ENCODE data around the gene PNPT1.
A peak's percentile ranks its signal among the peaks of the same experiment; 100 is the strongest.
"Not testable (repeated sequence)": the region's sequence is repeated elsewhere in the genome, so short reads cannot be mapped to it uniquely, and the experiment has no call there.

PNPT1 gene

GRCh38 chr2:55712477-55713060 is 18.9 kb upstream of the PNPT1 start:
- Mint-ChIP-seq H3K4me1 (peaks cover 2% of the 10 kb centered on the region), H3K27me3 (peaks cover 15% of the 10 kb centered on the region), H3K4me3 (no peak overlapping the region), H3K27ac (no peak overlapping the region), H3K36me3 (no peaks in the 10 kb centered on the region), H3K9me3 (no peaks in the 10 kb centered on the region)
- no peak for ATAC-seq (ENCODE audit: low read depth)
- DNase-seq (ENCODE audit: low spot score in 2 of 2) = no peak

- no peaks in the 10 kb centered on the region for H3K36me3 Mint-ChIP-seq
- DNase-seq (ENCODE audit: low spot score in 2 of 2) = no peak
- H3K9me3 Mint-ChIP-seq = peaks cover 1% of the 10 kb centered on the region
- H3K4me3 Mint-ChIP-seq = no peak overlapping the region
- peaks cover 11% of the 10 kb centered on the region for H3K27me3 Mint-ChIP-seq
- H3K4me1 Mint-ChIP-seq = peaks cover 2% of the 10 kb centered on the region
- no peak for ATAC-seq (ENCODE audit: low read depth)
- H3K27ac Mint-ChIP-seq = no peak overlapping the region
These were observed 16.4 kb upstream of the PNPT1 start for GRCh38 chr2:55710025-55710424.

GRCh38 chr2:55707751-55708150 is 14.1 kb upstream of the PNPT1 start:
- no peak for ATAC-seq (ENCODE audit: low read depth)
- H3K27ac Mint-ChIP-seq = no peak overlapping the region

GRCh38 chr2:55706258-55706657 is 12.6 kb upstream of the PNPT1 start:
- not testable (repeated sequence) for H3K9me3 Mint-ChIP-seq; H3K27ac Mint-ChIP-seq; H3K36me3 Mint-ChIP-seq; H3K4me1 Mint-ChIP-seq; ATAC-seq (ENCODE audit: low read depth); DNase-seq (ENCODE audit: low spot score in 2 of 2); H3K4me3 Mint-ChIP-seq
- peaks cover 13% of the 10 kb centered on the region for H3K27me3 Mint-ChIP-seq

More at GRCh38 chr2:55707751-55708150, 14.1 kb upstream of the PNPT1 start:
- Mint-ChIP-seq H3K9me3 (peaks cover 1% of the 10 kb centered on the region), H3K36me3 (no peaks in the 10 kb centered on the region), H3K4me3 (no peak overlapping the region), H3K27me3 (peaks cover 11% of the 10 kb centered on the region), H3K4me1 (no peaks in the 10 kb centered on the region)
- no peak for DNase-seq (ENCODE audit: low spot score in 2 of 2)

- no peak for DNase-seq (ENCODE audit: low spot score in 2 of 2)
- no peaks in the 10 kb centered on the region for H3K4me1 Mint-ChIP-seq
- no peak overlapping the region for H3K4me3 Mint-ChIP-seq
These were observed 11.5 kb upstream of the PNPT1 start for GRCh38 chr2:55705027-55705653.

GRCh38 chr2:55703350-55703749 is 9.7 kb upstream of the PNPT1 start:
- no peaks in the 10 kb centered on the region for H3K4me1 Mint-ChIP-seq

More at GRCh38 chr2:55705027-55705653, 11.5 kb upstream of the PNPT1 start:
- Mint-ChIP-seq H3K27me3 (peaks cover 17% of the 10 kb centered on the region), H3K36me3 (no peaks in the 10 kb centered on the region), H3K9me3 (peaks cover 1% of the 10 kb centered on the region), H3K27ac (no peak overlapping the region)
- no peak for ATAC-seq (ENCODE audit: low read depth)

GRCh38 chr2:55692740-55693139 is 904 bp downstream of the PNPT1 start:
- Mint-ChIP-seq H3K4me3 (peak overlapping the region; percentile 87), H3K27ac (peak overlapping the region; percentile 87), H3K4me1 (peaks cover 20% of the 10 kb centered on the region)
- ATAC-seq (ENCODE audit: low read depth); DNase-seq (ENCODE audit: low spot score in 2 of 2); H3K36me3 Mint-ChIP-seq; H3K27me3 Mint-ChIP-seq; H3K9me3 Mint-ChIP-seq: not testable (repeated sequence)

More at GRCh38 chr2:55703350-55703749, 9.7 kb upstream of the PNPT1 start:
- peaks cover 1% of the 10 kb centered on the region for H3K9me3 Mint-ChIP-seq
- no peak for ATAC-seq (ENCODE audit: low read depth)
- no peak overlapping the region for H3K4me3 Mint-ChIP-seq
- H3K27me3 Mint-ChIP-seq = peaks cover 20% of the 10 kb centered on the region
- no peak overlapping the region for H3K27ac Mint-ChIP-seq
- no peaks in the 10 kb centered on the region for H3K36me3 Mint-ChIP-seq
- no peak for DNase-seq (ENCODE audit: low spot score in 2 of 2)

- Mint-ChIP-seq H3K9me3 (no peaks in the 10 kb centered on the region), H3K4me1 (no peaks in the 10 kb centered on the region), H3K27ac (no peak overlapping the region), H3K27me3 (no peaks in the 10 kb centered on the region), H3K36me3 (peaks cover 9% of the 10 kb centered on the region), H3K4me3 (no peak overlapping the region)
- no peak for DNase-seq (ENCODE audit: low spot score in 2 of 2)
- no peak for ATAC-seq (ENCODE audit: low read depth)
These were observed 21.0 kb downstream of the PNPT1 start for GRCh38 chr2:55672630-55673029.

- Mint-ChIP-seq H3K9me3 (no peaks in the 10 kb centered on the region), H3K36me3 (peaks cover 17% of the 10 kb centered on the region), H3K4me3 (no peak overlapping the region), H3K27ac (no peak overlapping the region), H3K4me1 (no peaks in the 10 kb centered on the region), H3K27me3 (no peaks in the 10 kb centered on the region)
- DNase-seq (ENCODE audit: low spot score in 2 of 2) (no peak), ATAC-seq (ENCODE audit: low read depth) (no peak)
These were observed 24.7 kb downstream of the PNPT1 start for GRCh38 chr2:55668956-55669355.

GRCh38 chr2:55653255-55653654 is 40.4 kb downstream of the PNPT1 start:
- H3K4me1 Mint-ChIP-seq = no peaks in the 10 kb centered on the region
- no peaks in the 10 kb centered on the region for H3K27me3 Mint-ChIP-seq
- H3K36me3 Mint-ChIP-seq = peaks cover 18% of the 10 kb centered on the region
- no peak for ATAC-seq (ENCODE audit: low read depth)
- H3K27ac Mint-ChIP-seq = no peak overlapping the region
- DNase-seq (ENCODE audit: low spot score in 2 of 2) = no peak
- no peaks in the 10 kb centered on the region for H3K9me3 Mint-ChIP-seq
- no peak overlapping the region for H3K4me3 Mint-ChIP-seq

- H3K9me3 Mint-ChIP-seq = no peaks in the 10 kb centered on the region
- peaks cover 11% of the 10 kb centered on the region for H3K36me3 Mint-ChIP-seq
- H3K4me3 Mint-ChIP-seq = no peak overlapping the region
- H3K27ac Mint-ChIP-seq = no peak overlapping the region
- H3K4me1 Mint-ChIP-seq = no peaks in the 10 kb centered on the region
- DNase-seq (ENCODE audit: low spot score in 2 of 2) (no peak), ATAC-seq (ENCODE audit: low read depth) (no peak)
- H3K27me3 Mint-ChIP-seq = no peaks in the 10 kb centered on the region
These were observed 44.4 kb downstream of the PNPT1 start for GRCh38 chr2:55649211-55649610.

GRCh38 chr2:55636831-55637230 is 56.8 kb downstream of the PNPT1 start:
- H3K27me3 Mint-ChIP-seq = no peaks in the 10 kb centered on the region
- H3K4me3 Mint-ChIP-seq = no peak overlapping the region
- DNase-seq (ENCODE audit: low spot score in 2 of 2) (no peak), ATAC-seq (ENCODE audit: low read depth) (no peak)
- no peaks in the 10 kb centered on the region for H3K4me1 Mint-ChIP-seq
- peaks cover 18% of the 10 kb centered on the region for H3K36me3 Mint-ChIP-seq
- no peaks in the 10 kb centered on the region for H3K9me3 Mint-ChIP-seq
- H3K27ac Mint-ChIP-seq = no peak overlapping the region

GRCh38 chr2:55628931-55629330 is 64.7 kb downstream of the PNPT1 start:
- H3K27me3 Mint-ChIP-seq = no peaks in the 10 kb centered on the region
- peak overlapping the region; percentile 21 for H3K27ac Mint-ChIP-seq
- H3K4me3 Mint-ChIP-seq = no peak overlapping the region
- H3K4me1 Mint-ChIP-seq = peaks cover 29% of the 10 kb centered on the region
- DNase-seq (ENCODE audit: low spot score in 2 of 2) = no peak
- H3K9me3 Mint-ChIP-seq = no peaks in the 10 kb centered on the region
- no peak for ATAC-seq (ENCODE audit: low read depth)
- peaks cover 14% of the 10 kb centered on the region for H3K36me3 Mint-ChIP-seq

GRCh38 chr2:55627915-55628314 is 65.7 kb downstream of the PNPT1 start:
- Mint-ChIP-seq H3K27me3 (no peaks in the 10 kb centered on the region), H3K4me3 (no peak overlapping the region), H3K36me3 (peaks cover 14% of the 10 kb centered on the region), H3K9me3 (no peaks in the 10 kb centered on the region), H3K27ac (no peak overlapping the region), H3K4me1 (peaks cover 37% of the 10 kb centered on the region)
- no peak for ATAC-seq (ENCODE audit: low read depth)
- no peak for DNase-seq (ENCODE audit: low spot score in 2 of 2)

- Mint-ChIP-seq H3K4me3 (no peak overlapping the region), H3K4me1 (peaks cover 45% of the 10 kb centered on the region), H3K9me3 (no peaks in the 10 kb centered on the region), H3K27me3 (no peaks in the 10 kb centered on the region), H3K36me3 (peaks cover 19% of the 10 kb centered on the region), H3K27ac (no peak overlapping the region)
- no peak for ATAC-seq (ENCODE audit: low read depth)
- no peak for DNase-seq (ENCODE audit: low spot score in 2 of 2)
These were observed 71.8 kb downstream of the PNPT1 start for GRCh38 chr2:55621802-55622201.
